Measurements from ENCODE around the gene POLR1F.

Gene POLR1F

DNA sequence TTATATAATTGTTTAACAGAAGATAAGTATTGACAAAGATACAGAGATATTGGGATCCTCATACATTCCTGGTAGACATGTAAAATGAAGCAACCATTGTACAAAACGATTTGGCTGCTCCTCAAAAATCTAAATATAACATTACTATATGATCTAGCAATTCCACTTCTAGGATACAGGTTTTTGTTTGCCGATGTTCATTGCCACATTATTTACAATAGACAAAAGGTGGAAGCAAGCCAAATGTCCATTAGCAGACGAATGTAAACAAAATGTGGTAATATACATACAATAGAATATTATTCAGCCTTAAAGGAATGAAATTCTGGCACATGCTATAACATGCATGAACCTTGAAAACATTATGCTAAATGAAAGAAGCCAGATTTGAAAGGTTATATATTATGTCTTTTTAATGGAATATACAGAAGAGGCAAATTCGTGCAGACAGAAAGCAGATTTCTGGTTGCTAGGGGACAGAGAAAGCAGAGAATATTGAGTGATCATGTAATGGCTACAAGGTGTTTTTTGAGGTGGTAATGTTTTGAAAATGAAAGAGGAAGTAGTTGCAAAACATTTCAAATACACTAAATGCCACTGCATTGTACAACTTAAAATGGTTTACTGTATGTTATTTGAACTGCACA lies 44.9 kb downstream of the POLR1F start:
- TF ChIP-seq, protein P1, sequence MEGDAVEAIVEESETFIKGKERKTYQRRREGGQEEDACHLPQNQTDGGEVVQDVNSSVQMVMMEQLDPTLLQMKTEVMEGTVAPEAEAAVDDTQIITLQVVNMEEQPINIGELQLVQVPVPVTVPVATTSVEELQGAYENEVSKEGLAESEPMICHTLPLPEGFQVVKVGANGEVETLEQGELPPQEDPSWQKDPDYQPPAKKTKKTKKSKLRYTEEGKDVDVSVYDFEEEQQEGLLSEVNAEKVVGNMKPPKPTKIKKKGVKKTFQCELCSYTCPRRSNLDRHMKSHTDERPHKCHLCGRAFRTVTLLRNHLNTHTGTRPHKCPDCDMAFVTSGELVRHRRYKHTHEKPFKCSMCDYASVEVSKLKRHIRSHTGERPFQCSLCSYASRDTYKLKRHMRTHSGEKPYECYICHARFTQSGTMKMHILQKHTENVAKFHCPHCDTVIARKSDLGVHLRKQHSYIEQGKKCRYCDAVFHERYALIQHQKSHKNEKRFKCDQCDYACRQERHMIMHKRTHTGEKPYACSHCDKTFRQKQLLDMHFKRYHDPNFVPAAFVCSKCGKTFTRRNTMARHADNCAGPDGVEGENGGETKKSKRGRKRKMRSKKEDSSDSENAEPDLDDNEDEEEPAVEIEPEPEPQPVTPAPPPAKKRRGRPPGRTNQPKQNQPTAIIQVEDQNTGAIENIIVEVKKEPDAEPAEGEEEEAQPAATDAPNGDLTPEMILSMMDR (IDR thresholded peaks at IDR 0.05), result no peak
- DNase-seq (ENCODE audit: low spot score), result no peak
- Histone ChIP-seq H3K27ac (no peak overlapping the region), H3K4me3 (no peak overlapping the region)

GRCh38 chr7:19648791-19649190 lies 60.0 kb downstream of the POLR1F start:
- no peak for DNase-seq (ENCODE audit: low spot score)
- TF ChIP-seq, protein P1 (IDR thresholded peaks at IDR 0.05), result no peak
- Histone ChIP-seq H3K27ac (no peak overlapping the region), H3K4me3 (no peak overlapping the region)

All from coronary artery (tissue), 2 donors.